SK-N-SH (cell line): ENCODE data around the gene SKIL. TPM values are rescaled to one million over a fixed set of nuclear protein-coding genes. Genes with fewer than 3 reads are reported as not detected.

Experiments used
- CTCF ChIA-PET: fragments of 300-600, 350-600 bp; formaldehyde crosslinking; extraction: SDS; loops from one replicate; lab custom pipeline; 2021; lab: Yijun Ruan, JAX
- POLR2A ChIA-PET: fragments of 350-600 bp; sonication (Branson Sonifier 250); formaldehyde crosslinking; extraction: SDS; loops from one replicate; lab custom pipeline; 2020; ENCODE audit warnings: antibody characterized with exemption, inconsistent platforms; lab: Yijun Ruan, JAX
- DNase-seq: peaks from one replicate; pipeline ENCODE4 v3.0.0; 2012
- H2AFZ ChIP-seq: fragments of 200-600 bp; sonication (generic); 2 replicates; pipeline ENCODE4 v1.8.1; 2016; ENCODE audit warnings: antibody characterized with exemption, mild to moderate bottlenecking, low read depth
- H3F3A ChIP-seq: fragments of 200-600 bp; sonication (generic); replicated peaks from 2 replicates; pipeline ENCODE3; 2016; ENCODE audit warnings: antibody characterized with exemption, mild to moderate bottlenecking; ENCODE audit not compliant: insufficient read depth
- H3K27ac ChIP-seq, 2 experiments: fragments of 200-500 bp in 1 of 2; fragments of 200-600 bp in 1 of 2; sonication (Bioruptor generic) in 1 of 2; sonication (generic), shearing (Covaris generic) in 1 of 2; 2 replicates each; pipeline versions ENCODE4 v1.5.1 to v1.6.1; 2014 to 2016; ENCODE audit warnings: low read depth in 2 of 2, inconsistent platforms in 1 of 2, low read length in 1 of 2, mild to moderate bottlenecking in 1 of 2, mixed read lengths in 1 of 2
- H3K27me3 ChIP-seq: fragments of 200-600 bp; sonication (generic), shearing (Covaris generic); 2 replicates; pipeline ENCODE4 v1.6.1; 2016; ENCODE audit warnings: mixed run types; ENCODE audit not compliant: insufficient read depth
- H3K36me3 ChIP-seq, 2 experiments: fragments of 200-500 bp in 1 of 2; fragments of 200-600 bp in 1 of 2; sonication (Bioruptor generic) in 1 of 2; sonication (generic) in 1 of 2; replicated peaks in 1 of 2; 2 replicates each; pipeline versions ENCODE3 to v1.5.1; 2014 to 2016; ENCODE audit warnings: low read length in 1 of 2, mild to moderate bottlenecking in 1 of 2; ENCODE audit not compliant: insufficient read depth in 2 of 2, control insufficient read depth in 1 of 2
- H3K4me1 ChIP-seq, 2 experiments: fragments of 200-500 bp in 1 of 2; fragments of 200-600 bp in 1 of 2; sonication (Bioruptor generic) in 1 of 2; sonication (generic), shearing (Covaris generic) in 1 of 2; 2 replicates each; pipeline versions ENCODE4 v1.5.1 to v1.6.1; 2014 to 2016; ENCODE audit warnings: low read depth in 1 of 2, low read length in 1 of 2, mixed run types in 1 of 2; ENCODE audit not compliant: insufficient read depth in 2 of 2, control insufficient read depth in 1 of 2
- H3K4me2 ChIP-seq: fragments of 200-600 bp; sonication (generic), shearing (Covaris generic); 2 replicates; pipeline ENCODE4 v1.6.1; 2017; ENCODE audit warnings: mixed run types
- H3K4me3 ChIP-seq, 2 experiments: fragments of 200-500 bp in 1 of 2; fragments of 200-600 bp in 1 of 2; sonication (Bioruptor generic) in 1 of 2; sonication (generic), shearing (Covaris generic) in 1 of 2; 2 replicates each; pipeline versions ENCODE4 v1.5.1 to v1.8.1; 2014 to 2016; ENCODE audit warnings: low read depth in 2 of 2, inconsistent platforms in 1 of 2, low read length in 1 of 2, mild to moderate bottlenecking in 1 of 2, mixed read lengths in 1 of 2, moderate library complexity in 1 of 2
- H3K79me2 ChIP-seq: fragments of 200-600 bp; sonication (generic); 2 replicates; pipeline ENCODE4 v1.8.1; 2017; ENCODE audit warnings: mild to moderate bottlenecking; ENCODE audit not compliant: insufficient read depth
- H3K9ac ChIP-seq: fragments of 200-600 bp; sonication (generic); 2 replicates; pipeline ENCODE4 v1.6.1; 2017; ENCODE audit warnings: mixed run types
- H3K9me2 ChIP-seq: fragments of 200-600 bp; sonication (generic); 2 replicates; pipeline ENCODE4 v1.6.1; 2017; ENCODE audit warnings: mixed run types
- H3K9me3 ChIP-seq: fragments of 200-600 bp; sonication (generic); 2 replicates; pipeline ENCODE4 v1.6.1; 2017; ENCODE audit warnings: mixed run types, mild to moderate bottlenecking, moderate library complexity
- H4K20me1 ChIP-seq: fragments of 200-600 bp; sonication (generic); 2 replicates; pipeline ENCODE4 v1.6.1; 2017; ENCODE audit warnings: mild to moderate bottlenecking, mixed run types; ENCODE audit not compliant: insufficient read depth
- ELF1 ChIP-seq: IDR thresholded peaks from 2 replicates; pipeline ENCODE4 v1.4.0; 2012
- EP300 ChIP-seq, 2 experiments: IDR thresholded peaks; 2 replicates each; pipeline versions ENCODE4 v1.4.0 to v1.6.1; 2012; ENCODE audit warnings: borderline replicate concordance in 1 of 2, low read depth in 1 of 2, low read length in 1 of 2
- FOXM1 ChIP-seq: IDR thresholded peaks from 2 replicates; pipeline ENCODE4 v1.4.0; 2012; ENCODE audit warnings: low read depth, mild to moderate bottlenecking
- GATA2 ChIP-seq: sonication (generic); formaldehyde crosslinking; IDR thresholded peaks from 2 replicates; pipeline ENCODE4 v1.5.0; 2020; ENCODE audit warnings: mild to moderate bottlenecking, missing genetic modification reagents
- IRF3 ChIP-seq: fragments of 150-350 bp; IDR thresholded peaks from 2 replicates; pipeline ENCODE4 v1.6.1; 2016; ENCODE audit warnings: mild to moderate bottlenecking, low read depth, low read length
- JUND ChIP-seq: IDR thresholded peaks from 2 replicates; pipeline ENCODE4 v1.4.0; 2012
- MAX ChIP-seq: IDR thresholded peaks from 2 replicates; pipeline ENCODE4 v1.4.0; 2012; ENCODE audit warnings: low read depth
- MEF2A ChIP-seq: IDR thresholded peaks from 2 replicates; pipeline ENCODE4 v1.4.0; 2012; ENCODE audit warnings: low read depth, borderline replicate concordance
- NFIC ChIP-seq: IDR thresholded peaks from 2 replicates; pipeline ENCODE4 v1.4.0; 2012; ENCODE audit warnings: borderline replicate concordance
- NRF1 ChIP-seq: IDR thresholded peaks from 2 replicates; pipeline ENCODE4 v1.6.1; 2012; ENCODE audit warnings: low read depth, mild to moderate bottlenecking, low read length
- RFX5 ChIP-seq: IDR thresholded peaks from 2 replicates; pipeline ENCODE4 v1.6.1; 2012; ENCODE audit warnings: mild to moderate bottlenecking, improper control_type of control experiment, low read length
- RXRA ChIP-seq: IDR thresholded peaks from 2 replicates; pipeline ENCODE4 v1.4.0; 2012; ENCODE audit warnings: low read depth, mild to moderate bottlenecking, borderline replicate concordance
- SIN3A ChIP-seq: IDR thresholded peaks from 2 replicates; pipeline ENCODE4 v1.6.1; 2012; ENCODE audit warnings: low read depth, mild to moderate bottlenecking, low read length, moderate library complexity, borderline replicate concordance
- SMC3 ChIP-seq: IDR thresholded peaks from 2 replicates; pipeline ENCODE4 v1.6.1; 2012; ENCODE audit warnings: low read depth, low read length, improper control_type of control experiment
- TAF1 ChIP-seq: IDR thresholded peaks from 2 replicates; pipeline ENCODE4 v1.6.1; 2012; ENCODE audit warnings: low read depth, mild to moderate bottlenecking, low read length, moderate library complexity, borderline replicate concordance
- USF1 ChIP-seq: IDR thresholded peaks from 2 replicates; pipeline ENCODE4 v1.4.0; 2012; ENCODE audit warnings: low read depth, borderline replicate concordance
- WGBS: methylation state at CpG from one replicate; pipeline ENCODE4 v1.1.6; 2017; ENCODE audit warnings: low lambda C conversion rate; 5-methylcytosine and 5-hydroxymethylcytosine counted together
- polyA plus RNA-seq, 3 experiments: library from polyadenylated mRNA; depleted of rRNA; stranded (reverse); fragments of >200 nt; gene quantifications; 2 replicates each; pipeline ENCODE4 v1.2.3, GENCODE V29; 2012
- TF ChIP-seq, protein P1 (sequence below): fragments of 200-600 bp; sonication (generic); IDR thresholded peaks from 2 replicates; pipeline ENCODE4 v1.6.1; 2017; ENCODE audit warnings: antibody characterized with exemption, mild to moderate bottlenecking, moderate library complexity
- TF ChIP-seq, protein P2 (sequence below): IDR thresholded peaks from 2 replicates; pipeline ENCODE4 v1.6.1; 2012; ENCODE audit warnings: mild to moderate bottlenecking, low read depth, low read length, moderate library complexity

SKIL gene
- polyA plus RNA-seq, 1 of the 3 experiments (the other 2 are of a cell fraction): 3.9 TPM

GRCh38 chr3:170360916-170361315 is 3.4 kb downstream of the SKIL start:
- TF ChIP-seq NRF1 (no peak), USF1 (no peak), FOXM1 (no peak), MAX (no peak), SIN3A (no peak), NFIC (no peak), MEF2A (no peak), GATA2 (no peak), RXRA (no peak), IRF3 (no peak), EP300 (IDR thresholded peaks at IDR 0.05; ENCODE audit: borderline replicate concordance in 1 of 2, low read depth in 1 of 2, low read length in 1 of 2) (no peak), RFX5 (no peak), JUND (no peak), ELF1 (no peak)
- TF ChIP-seq, protein P1, sequence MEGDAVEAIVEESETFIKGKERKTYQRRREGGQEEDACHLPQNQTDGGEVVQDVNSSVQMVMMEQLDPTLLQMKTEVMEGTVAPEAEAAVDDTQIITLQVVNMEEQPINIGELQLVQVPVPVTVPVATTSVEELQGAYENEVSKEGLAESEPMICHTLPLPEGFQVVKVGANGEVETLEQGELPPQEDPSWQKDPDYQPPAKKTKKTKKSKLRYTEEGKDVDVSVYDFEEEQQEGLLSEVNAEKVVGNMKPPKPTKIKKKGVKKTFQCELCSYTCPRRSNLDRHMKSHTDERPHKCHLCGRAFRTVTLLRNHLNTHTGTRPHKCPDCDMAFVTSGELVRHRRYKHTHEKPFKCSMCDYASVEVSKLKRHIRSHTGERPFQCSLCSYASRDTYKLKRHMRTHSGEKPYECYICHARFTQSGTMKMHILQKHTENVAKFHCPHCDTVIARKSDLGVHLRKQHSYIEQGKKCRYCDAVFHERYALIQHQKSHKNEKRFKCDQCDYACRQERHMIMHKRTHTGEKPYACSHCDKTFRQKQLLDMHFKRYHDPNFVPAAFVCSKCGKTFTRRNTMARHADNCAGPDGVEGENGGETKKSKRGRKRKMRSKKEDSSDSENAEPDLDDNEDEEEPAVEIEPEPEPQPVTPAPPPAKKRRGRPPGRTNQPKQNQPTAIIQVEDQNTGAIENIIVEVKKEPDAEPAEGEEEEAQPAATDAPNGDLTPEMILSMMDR: no peak

DNA sequence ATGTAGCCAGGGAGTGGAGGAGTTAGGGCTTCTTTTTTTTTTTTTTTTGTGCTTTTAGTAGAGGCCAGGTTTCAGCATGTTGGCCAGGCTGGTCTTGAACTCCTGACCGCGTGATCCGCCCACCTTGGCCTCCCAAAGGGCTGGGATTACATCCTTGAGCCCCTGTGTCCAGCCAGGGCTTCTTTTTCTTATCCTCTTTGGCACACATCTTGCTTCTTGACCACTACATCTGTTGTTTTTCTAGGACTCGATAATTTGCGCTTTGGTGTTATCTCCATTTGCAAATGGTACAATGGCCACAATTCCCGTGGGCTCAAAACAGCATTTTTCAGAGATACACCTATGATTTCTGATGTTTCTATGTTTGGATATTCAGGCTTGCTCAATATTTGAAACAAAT is 4.2 kb downstream of the SKIL start:
- peak overlapping the region; percentile 87 for H3K4me2 ChIP-seq
- H3K27ac ChIP-seq: no peak overlapping the region
- no peak overlapping the region for H2AFZ ChIP-seq
- no peak overlapping the region for H3K9ac ChIP-seq
- POLR2A ChIA-PET: no interaction called here
- 87% methylated on average over 6 of the region's 6 CpGs for WGBS
- peaks cover 68% of the 10 kb centered on the region for H4K20me1 ChIP-seq
- peaks cover 28% of the 10 kb centered on the region for H3F3A ChIP-seq
- no peaks in the 10 kb centered on the region for H3K27me3 ChIP-seq
- no peaks in the 10 kb centered on the region for H3K9me3 ChIP-seq
- CTCF ChIA-PET: interaction anchor here (1.9 kb wide), 1 partner anchor 173 kb away, joined by 5 read pairs; no protein-coding TSS in a partner anchor
- H3K36me3 ChIP-seq: peaks cover 35 to 71% of the 10 kb centered on the region in 2 experiments
- no peak for DNase-seq
- no peak for TF ChIP-seq SIN3A
- TF ChIP-seq MAX: no peak
- TF ChIP-seq, protein P2, sequence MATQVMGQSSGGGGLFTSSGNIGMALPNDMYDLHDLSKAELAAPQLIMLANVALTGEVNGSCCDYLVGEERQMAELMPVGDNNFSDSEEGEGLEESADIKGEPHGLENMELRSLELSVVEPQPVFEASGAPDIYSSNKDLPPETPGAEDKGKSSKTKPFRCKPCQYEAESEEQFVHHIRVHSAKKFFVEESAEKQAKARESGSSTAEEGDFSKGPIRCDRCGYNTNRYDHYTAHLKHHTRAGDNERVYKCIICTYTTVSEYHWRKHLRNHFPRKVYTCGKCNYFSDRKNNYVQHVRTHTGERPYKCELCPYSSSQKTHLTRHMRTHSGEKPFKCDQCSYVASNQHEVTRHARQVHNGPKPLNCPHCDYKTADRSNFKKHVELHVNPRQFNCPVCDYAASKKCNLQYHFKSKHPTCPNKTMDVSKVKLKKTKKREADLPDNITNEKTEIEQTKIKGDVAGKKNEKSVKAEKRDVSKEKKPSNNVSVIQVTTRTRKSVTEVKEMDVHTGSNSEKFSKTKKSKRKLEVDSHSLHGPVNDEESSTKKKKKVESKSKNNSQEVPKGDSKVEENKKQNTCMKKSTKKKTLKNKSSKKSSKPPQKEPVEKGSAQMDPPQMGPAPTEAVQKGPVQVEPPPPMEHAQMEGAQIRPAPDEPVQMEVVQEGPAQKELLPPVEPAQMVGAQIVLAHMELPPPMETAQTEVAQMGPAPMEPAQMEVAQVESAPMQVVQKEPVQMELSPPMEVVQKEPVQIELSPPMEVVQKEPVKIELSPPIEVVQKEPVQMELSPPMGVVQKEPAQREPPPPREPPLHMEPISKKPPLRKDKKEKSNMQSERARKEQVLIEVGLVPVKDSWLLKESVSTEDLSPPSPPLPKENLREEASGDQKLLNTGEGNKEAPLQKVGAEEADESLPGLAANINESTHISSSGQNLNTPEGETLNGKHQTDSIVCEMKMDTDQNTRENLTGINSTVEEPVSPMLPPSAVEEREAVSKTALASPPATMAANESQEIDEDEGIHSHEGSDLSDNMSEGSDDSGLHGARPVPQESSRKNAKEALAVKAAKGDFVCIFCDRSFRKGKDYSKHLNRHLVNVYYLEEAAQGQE: no peak
- no peak for TF ChIP-seq TAF1
- no peak for TF ChIP-seq EP300 (IDR thresholded peaks at IDR 0.05; ENCODE audit: borderline replicate concordance in 1 of 2, low read depth in 1 of 2, low read length in 1 of 2)
- TF ChIP-seq SMC3: no peak
- H3K4me3 ChIP-seq: peak overlapping the region in 1 of 2 experiments; percentile 30; a peak in 1 of 4 replicates
- H3K79me2 ChIP-seq: peaks cover 90% of the 10 kb centered on the region
- H3K4me1 ChIP-seq: peaks cover 19 to 20% of the 10 kb centered on the region in 2 experiments; a peak in 3 of 4 replicates
- H3K9me2 ChIP-seq: no peaks in the 10 kb centered on the region

More at GRCh38 chr3:170360916-170361315, 3.4 kb downstream of the SKIL start:
- H3K27me3 ChIP-seq: no peaks in the 10 kb centered on the region
- H2AFZ ChIP-seq: no peak overlapping the region
- ChIA-PET CTCF (interaction anchor here (1.0 to 1.9 kb wide), 2 partner anchors 8 to 173 kb away, joined by 4 to 5 read pairs; no protein-coding TSS in a partner anchor), POLR2A (no interaction called here)
- H3K27ac ChIP-seq: no peak overlapping the region; a peak in 1 of 4 replicates
- H4K20me1 ChIP-seq: peaks cover 63% of the 10 kb centered on the region
- no peak overlapping the region for H3K9ac ChIP-seq
- peaks cover 19 to 25% of the 10 kb centered on the region in 2 experiments; a peak in 3 of 4 replicates for H3K4me1 ChIP-seq
- H3F3A ChIP-seq: peaks cover 33% of the 10 kb centered on the region
- no peaks in the 10 kb centered on the region for H3K9me3 ChIP-seq
- 68% methylated on average over 5 of the region's 5 CpGs for WGBS
- H3K9me2 ChIP-seq: no peaks in the 10 kb centered on the region
- H3K79me2 ChIP-seq: peaks cover 82% of the 10 kb centered on the region
- peaks cover 35 to 65% of the 10 kb centered on the region in 2 experiments for H3K36me3 ChIP-seq
- H3K4me3 ChIP-seq: peak overlapping the region in 1 of 2 experiments; percentile 10; a peak in 2 of 4 replicates
- DNase-seq: no peak
- H3K4me2 ChIP-seq: peak overlapping the region; percentile 87
